ENCODE measurements around the gene DPEP2NB. TPM values are rescaled to one million over a fixed set of nuclear protein-coding genes. Genes with fewer than 3 reads are reported as not detected.
A peak's percentile ranks its signal among the peaks of the same experiment; 100 is the strongest.
"Not testable (repeated sequence)": the region's sequence is repeated elsewhere in the genome, so short reads cannot be mapped to it uniquely, and the experiment has no call there.

Gene DPEP2NB
- total RNA-seq, 2 donors from 2014 or later = not detected

- intact Hi-C loops (cut with DNase I) = no loop called here
- no peak for DNase-seq
- ATAC-seq = peak in 1 of 2 donors; percentile 4
Observed at GRCh38 chr16:68022278-68022727, 6.6 kb upstream of the DPEP2NB start.

- no peak for DNase-seq
- no peak for ATAC-seq
- intact Hi-C loops (cut with DNase I) = no loop called here
Observed at GRCh38 chr16:68021490-68021889, 5.8 kb upstream of the DPEP2NB start.

DNA sequence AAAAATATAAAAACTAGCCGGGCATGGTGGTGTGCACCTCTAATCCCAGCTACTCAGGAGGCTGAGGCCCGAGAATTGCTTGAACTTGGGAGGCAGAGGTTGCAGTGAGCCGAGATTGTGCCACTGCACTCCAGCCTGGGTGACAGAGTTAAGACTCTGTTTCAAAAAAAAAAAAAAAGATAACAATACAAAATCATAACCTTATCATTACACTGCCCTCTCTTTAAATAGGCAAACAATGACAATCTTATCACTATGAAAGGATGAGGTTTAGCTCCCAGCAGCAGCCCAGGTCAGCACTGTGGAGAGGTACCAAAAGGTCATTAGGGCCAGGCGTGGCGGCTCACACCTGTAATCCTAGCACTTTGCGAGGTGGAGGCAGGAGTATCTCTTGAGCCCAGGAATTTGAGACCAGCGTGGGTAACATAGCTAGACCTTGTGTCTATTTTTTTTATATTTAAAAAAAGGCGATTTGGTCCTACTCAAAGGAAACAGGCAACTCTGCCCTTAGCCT is 3.5 kb upstream of the DPEP2NB start:
- intact Hi-C loops (cut with DNase I) = no loop called here
- ATAC-seq (no peak), DNase-seq (no peak)

DNA sequence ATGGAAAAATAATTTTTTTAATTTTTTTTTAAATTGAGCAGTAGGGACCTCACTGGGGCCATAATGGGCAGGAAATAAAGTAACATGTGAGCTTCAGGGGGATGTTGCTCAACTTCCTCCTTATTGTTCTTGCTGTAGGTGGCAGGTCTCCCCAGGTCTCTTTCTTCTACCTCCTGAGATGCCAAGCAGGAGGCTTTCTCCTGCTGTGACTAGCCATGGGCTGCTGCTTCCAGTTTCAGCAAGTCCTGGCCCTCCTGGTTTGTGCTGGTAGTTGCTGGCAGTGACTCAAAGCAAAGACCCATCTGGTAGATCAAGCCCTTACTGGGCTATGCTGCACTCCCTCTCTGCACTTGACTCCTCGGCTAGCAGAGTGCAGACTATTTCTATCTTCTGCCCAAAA is 2.3 kb downstream of the DPEP2NB start:
- DNase-seq = no peak
- intact Hi-C loops (cut with DNase I) = no loop called here
- ATAC-seq = no peak

DNA sequence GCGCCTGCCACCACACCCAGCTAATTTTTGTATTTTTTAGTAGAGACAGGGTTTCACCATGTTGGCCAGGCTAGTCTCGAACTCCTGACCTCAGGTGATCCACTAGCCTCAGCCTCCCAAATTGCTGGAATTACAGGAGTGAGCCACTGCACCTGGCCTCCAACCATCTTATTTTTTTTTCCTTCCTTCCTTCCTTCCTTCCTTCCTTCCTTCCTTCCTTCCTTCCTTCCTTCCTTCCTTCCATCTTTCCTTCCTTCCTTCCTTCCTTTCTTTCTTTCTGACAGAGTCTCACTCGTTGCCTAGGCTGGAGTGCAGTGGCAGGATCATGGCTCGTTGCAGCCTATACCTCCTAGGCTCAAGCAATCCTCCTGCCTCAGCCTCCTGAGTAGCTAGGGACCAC is 5.8 kb downstream of the DPEP2NB start:
- intact Hi-C loops (cut with DNase I); ATAC-seq: not testable (repeated sequence)

DNA sequence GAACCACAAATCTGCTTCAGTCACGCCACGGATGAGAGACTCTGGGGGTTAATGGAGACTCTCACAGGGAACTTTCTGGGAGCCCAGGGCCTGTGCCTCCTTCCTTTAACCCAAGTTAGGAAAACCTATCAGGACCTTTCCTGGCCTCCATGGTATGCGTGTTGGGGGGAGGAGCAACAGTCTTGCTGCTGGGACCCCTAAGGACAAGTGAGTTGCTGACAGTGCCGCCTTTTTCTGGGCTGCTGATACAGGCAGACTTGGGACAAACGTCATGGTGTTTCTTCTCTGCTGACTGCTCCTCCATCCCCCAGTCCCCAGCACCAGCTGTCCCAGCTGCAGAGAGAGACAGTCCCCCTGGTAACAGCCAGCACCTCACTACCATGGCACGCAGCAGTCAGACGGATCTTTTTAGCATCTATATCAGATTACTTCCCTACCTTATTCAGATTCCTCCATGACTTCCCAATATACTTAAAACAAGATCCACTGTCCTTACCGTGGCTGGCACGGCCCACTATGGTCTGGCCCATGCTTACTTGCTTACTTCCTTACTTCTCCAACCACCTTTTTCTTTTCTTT is 6.5 kb downstream of the DPEP2NB start:
- ATAC-seq = no peak
- intact Hi-C loops (cut with DNase I) = no loop called here
- DNase-seq = no peak

More for the DNA sequence above, 5.8 kb downstream of the DPEP2NB start:
- DNase-seq = not testable (repeated sequence)

DNA sequence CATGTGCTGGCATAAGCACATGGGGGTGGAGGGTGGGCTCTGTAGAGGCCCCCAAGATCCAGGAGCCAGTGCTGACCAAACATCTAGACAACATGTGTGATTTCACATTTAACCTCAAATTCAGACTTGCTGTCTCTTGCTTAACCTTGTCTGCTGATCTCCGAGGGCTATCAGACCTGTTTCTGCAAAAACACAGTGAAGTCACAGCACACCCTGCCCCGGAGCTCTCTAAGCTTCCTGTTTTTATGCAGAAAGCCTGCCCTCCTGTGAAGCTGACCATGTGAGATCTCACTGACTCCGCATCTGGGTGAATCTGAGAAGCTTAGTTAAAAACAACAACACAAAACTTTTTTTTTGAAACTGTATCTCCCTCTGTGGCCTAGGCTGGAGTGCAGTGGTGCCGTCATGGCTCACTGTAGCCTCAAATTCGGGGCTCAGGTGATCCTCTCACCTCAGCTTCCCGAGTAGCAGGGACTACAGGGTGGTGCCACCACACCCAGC is 9.9 kb downstream of the DPEP2NB start:
- ATAC-seq = peak; percentile 80 to 87
- intact Hi-C loops (cut with DNase I) = no loop called here
- no peak for DNase-seq

DNA sequence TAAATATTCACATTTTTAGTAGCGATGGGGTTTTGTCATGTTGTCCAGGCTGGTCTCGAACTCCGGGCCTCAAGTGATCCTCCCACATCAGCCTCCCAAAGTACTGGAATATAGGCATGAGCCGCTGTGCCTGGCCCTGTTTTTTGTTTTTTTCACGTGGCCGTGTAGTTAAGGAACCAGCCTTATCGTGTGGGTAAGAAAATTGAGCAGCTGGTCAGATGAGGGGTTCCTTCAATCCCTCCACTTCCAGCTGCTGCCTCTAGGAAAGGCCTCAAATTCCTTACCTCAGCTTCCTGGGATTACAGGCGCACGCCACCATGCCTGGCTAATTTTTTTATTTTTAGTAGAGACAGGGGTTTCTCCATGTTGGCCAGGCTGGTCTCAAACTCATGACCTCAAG is 10.5 kb downstream of the DPEP2NB start:
- DNase-seq (no peak), ATAC-seq (no peak)
- intact Hi-C loops (cut with DNase I) = no loop called here

DNA sequence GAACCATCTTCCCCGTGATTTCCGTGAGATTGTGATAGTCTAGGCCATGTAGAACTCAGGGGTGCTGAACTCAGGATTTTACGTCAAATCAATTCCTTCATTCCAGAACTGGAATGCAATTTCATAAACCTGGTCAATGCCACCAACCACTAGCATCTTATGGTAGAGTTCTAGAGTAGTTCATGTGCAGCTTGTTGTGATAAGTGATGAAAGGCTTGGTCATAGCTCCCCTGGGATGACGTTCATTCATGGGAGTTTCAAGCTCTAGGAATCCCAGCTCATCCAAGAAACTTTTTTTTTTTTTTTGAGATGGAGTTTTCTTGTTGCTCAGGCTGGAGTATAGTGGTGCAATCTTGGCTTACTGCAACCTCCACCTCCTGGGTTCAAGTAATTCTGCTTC is 12.7 kb downstream of the DPEP2NB start:
- ATAC-seq (no peak), DNase-seq (no peak)
- intact Hi-C loops (cut with DNase I) = no loop called here

- peak; percentile 46 for DNase-seq
- ATAC-seq = peak in 1 of 2 donors; percentile 70
- intact Hi-C loops (cut with DNase I) = no loop called here
Observed at GRCh38 chr16:68000450-68000849, 15.3 kb downstream of the DPEP2NB start.

DNA sequence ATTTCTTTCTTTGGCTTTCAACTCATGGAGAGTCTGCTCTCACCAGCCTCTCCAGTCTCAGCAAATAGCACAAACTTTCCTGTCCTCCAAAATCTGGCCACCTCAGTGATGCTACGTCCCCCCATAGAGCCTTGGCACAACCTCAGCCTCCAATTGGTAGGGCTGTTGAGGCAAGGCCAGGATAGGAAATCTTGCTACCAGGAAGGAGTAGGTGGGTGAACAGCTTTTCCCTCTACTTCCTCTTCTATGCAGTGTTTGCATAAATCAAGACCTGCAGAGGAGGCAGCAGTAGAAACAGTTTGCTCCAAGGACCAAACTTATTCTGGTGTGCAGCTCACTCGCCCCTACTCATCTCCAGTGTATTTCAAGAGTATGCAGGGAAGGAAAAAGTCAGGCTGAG is 15.7 kb downstream of the DPEP2NB start:
- intact Hi-C loops (cut with DNase I) = no loop called here

GRCh38 chr16:67998779-67999688 is 16.7 kb downstream of the DPEP2NB start, which contains the start of gene DPEP2:
DPEP2 (minus strand) TSS chr16:67999484; CDS start chr16:67993212, 6,272 bp downstream.
- DNase-seq; intact Hi-C loops (cut with DNase I): not testable (repeated sequence)
- ATAC-seq = peak; percentile 55 to 80

More for the DNA sequence above, 15.7 kb downstream of the DPEP2NB start:
- DNase-seq (no peak), ATAC-seq (peak in 1 of 2 donors; percentile 54)

- intact Hi-C loops (cut with DNase I); ATAC-seq; DNase-seq: not testable (repeated sequence)
Observed at GRCh38 chr16:67998231-67998778, 17.4 kb downstream of the DPEP2NB start.

- no peak for DNase-seq
- intact Hi-C loops (cut with DNase I) = no loop called here
- no peak for ATAC-seq
Observed at GRCh38 chr16:67996666-67997065, 19.0 kb downstream of the DPEP2NB start.

DNA sequence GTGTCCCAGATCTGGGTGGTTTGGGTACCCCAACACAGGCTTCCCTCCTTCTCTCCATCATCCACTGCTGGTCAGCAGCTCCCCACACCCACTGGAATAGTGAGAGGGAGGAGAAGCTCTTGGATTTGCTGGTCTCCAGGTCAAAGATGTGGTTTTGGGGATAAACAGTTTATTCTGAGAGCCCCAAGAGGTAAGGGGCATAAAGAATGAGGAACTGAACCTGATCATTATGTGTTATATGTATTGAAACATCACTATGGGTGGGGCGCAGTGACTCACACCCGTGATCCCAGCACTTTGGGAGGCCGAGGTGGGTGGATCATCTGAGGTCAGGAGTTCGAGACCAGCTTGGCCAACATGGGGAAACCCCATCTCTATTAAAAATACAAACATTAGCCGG is 20.3 kb downstream of the DPEP2NB start:
- DNase-seq (no peak), ATAC-seq (no peak)
- intact Hi-C loops (cut with DNase I) = no loop called here

GRCh38 chr16:67994040-67994408 is 21.7 kb downstream of the DPEP2NB start:
- ATAC-seq, DNase-seq: not testable (repeated sequence)
- intact Hi-C loops (cut with DNase I) = loop anchor here in 1 of 2 donors (5.0 kb wide), 2 partner anchors 48 to 233 kb away; no protein-coding TSS in a partner anchor

DNA sequence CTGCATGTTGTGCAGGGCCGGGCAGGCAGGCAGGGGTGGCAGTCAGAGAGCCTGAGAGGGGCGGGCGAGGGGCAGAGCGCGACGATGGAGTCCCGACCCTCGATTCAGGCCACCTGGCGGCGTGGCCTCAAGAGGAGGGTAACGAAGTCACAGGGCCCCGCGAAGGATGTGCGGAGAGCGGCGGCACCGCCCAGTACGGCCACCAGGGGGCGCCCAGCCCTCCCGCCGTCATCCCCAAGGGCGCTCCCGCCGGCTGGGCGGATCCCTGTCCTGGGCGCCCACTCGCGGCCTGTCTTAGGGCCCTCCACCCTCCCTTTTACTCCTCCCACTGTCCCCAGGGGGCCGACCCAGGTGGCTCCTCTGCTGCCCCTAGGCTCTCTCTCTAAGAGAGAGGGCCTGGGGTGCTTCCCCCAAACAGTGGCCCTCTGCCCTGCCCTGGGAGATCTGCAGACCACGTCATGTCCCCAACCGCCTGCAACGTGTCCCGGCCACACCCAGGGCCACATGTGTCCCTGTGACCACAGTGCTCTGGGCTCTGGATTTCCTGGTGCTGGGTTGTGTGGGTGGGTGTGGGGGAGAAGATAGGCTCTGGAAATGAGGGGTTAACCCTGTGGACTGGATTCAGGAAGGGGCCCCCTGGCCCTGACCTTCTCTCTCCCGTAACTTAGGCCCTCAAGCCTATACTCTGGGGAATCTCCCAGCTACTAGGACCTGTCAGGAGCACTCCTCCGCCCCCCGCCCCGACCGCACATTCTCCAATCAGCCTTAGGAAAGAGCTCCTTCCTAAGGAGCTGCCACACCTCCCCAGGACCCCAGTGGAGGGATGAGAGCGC is 22.3 kb downstream of the DPEP2NB start:
- DNase-seq (peak; percentile 88), ATAC-seq (peak; percentile 94 to 97)
- intact Hi-C loops (cut with DNase I) = loop anchor here in 1 of 2 donors (5.0 kb wide), 2 partner anchors 49 to 234 kb away; no protein-coding TSS in a partner anchor

DNA sequence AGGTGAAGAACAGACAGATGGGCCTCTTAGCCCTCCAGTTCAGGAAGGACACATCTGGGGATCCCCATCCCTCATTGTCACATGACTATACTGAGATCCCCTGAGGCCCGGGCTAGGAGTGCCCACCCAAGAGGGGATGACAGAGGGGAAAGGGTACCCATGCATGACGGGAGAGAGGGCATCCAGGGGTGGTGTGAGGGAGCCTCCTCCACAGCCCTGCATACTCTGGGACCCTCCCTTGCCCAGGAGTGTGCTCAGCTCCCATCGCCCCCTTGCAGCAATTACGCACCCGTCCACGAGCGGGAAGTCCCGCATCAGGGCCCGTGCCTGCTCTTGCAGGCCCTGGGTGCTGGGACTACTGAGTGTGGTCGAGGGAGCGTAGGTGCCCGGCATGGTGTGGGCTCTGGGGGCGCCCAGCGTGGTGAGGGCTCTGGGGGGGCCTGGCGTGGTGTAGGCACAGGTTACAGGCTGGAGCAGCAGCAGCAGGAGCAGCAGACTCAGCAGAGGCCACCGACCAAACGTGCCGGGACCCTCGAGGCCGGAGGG is 23.0 kb downstream of the DPEP2NB start:
- ATAC-seq = peak; percentile 2 to 3
- intact Hi-C loops (cut with DNase I) = loop anchor here in 1 of 2 donors (5.0 kb wide), 2 partner anchors 50 to 235 kb away; no protein-coding TSS in a partner anchor

More for the DNA sequence above, 23.0 kb downstream of the DPEP2NB start:
- no peak for DNase-seq
